Gastrocnemius medialis (tissue), 4 donors: Measurements from ENCODE around the gene TET1. TPM values are rescaled to one million over a fixed set of nuclear protein-coding genes. Genes with fewer than 3 reads are reported as not detected.
A peak's percentile ranks its signal among the peaks of the same experiment; 100 is the strongest.

Source experiments
- ATAC-seq, 2 donors: fragments of 150-250 bp; one replicate each; pipeline ENCODE4 v1.9.1; 2016
- DNase-seq, 2 donors: peaks; one replicate each; pipeline ENCODE4 v3.0.0-alpha.2; 2019
- H3K27ac ChIP-seq, 4 donors: fragments of 200-600 bp; sonication (generic); 1 replicate in 1 of 4; 2 replicates in 3 of 4; pipeline ENCODE4 v1.5.1; 2016 to 2018; ENCODE audit warnings: mild to moderate bottlenecking in 2 of 4, moderate library complexity in 1 of 4
- H3K27me3 ChIP-seq, 3 donors: fragments of 200-600 bp; sonication (generic) in 2 of 3; 1 replicate in 1 of 3; 2 replicates in 2 of 3; pipeline versions ENCODE4 v1.5.1 to v1.6.0; 2016 to 2019; ENCODE audit warnings: mild to moderate bottlenecking in 1 of 3, moderate library complexity in 1 of 3
- H3K36me3 ChIP-seq, 2 donors: fragments of 200-600 bp; sonication (generic) in 1 of 2; one replicate each; pipeline ENCODE4 v1.5.1; 2017 to 2018
- H3K4me1 ChIP-seq, 2 donors: fragments of 200-600 bp; sonication (generic) in 1 of 2; one replicate each; pipeline ENCODE4 v1.5.1; 2016 to 2017; ENCODE audit warnings: mild to moderate bottlenecking in 2 of 2
- H3K4me3 ChIP-seq, 4 donors: fragments of 200-600 bp; sonication (generic) in 3 of 4; 1 replicate in 1 of 4; 2 replicates in 3 of 4; pipeline ENCODE4 v1.5.1; 2016 to 2019; ENCODE audit warnings: mild to moderate bottlenecking in 2 of 4
- H3K9me3 ChIP-seq, 3 donors: fragments of 200-600 bp; sonication (generic) in 2 of 3; 1 replicate in 1 of 3; 2 replicates in 2 of 3; pipeline ENCODE4 v1.5.1; 2016 to 2019
- POLR2A ChIP-seq, 2 donors: fragments of 450-650 bp; IDR thresholded peaks; one replicate each; pipeline ENCODE4 v1.6.1; 2017; ENCODE audit warnings: antibody characterized with exemption in 2 of 2, mild to moderate bottlenecking in 2 of 2, moderate library complexity in 2 of 2
- in situ Hi-C, 4 donors: fragments of 200-750 bp; cut with MboI; loops; one replicate each; pipeline versions ENCODE4 v1.15.0 to v1.8.0; 2017; ENCODE audit warnings: low sequenced_read_pairs in 4 of 4
- intact Hi-C: fragments of 100-400 bp; cut with DNase I; formaldehyde crosslinking; loops from one replicate; pipeline ENCODE4 v1.15.1; 2023; ENCODE audit warnings: low total_unique reads
- total RNA-seq, 4 donors: library from RNA; depleted of rRNA; stranded (reverse); fragments of >200 nt; gene quantifications; one replicate each; pipeline versions ENCODE4 v1.1.0 to v1.2.3, GENCODE V29; 2016
- TF ChIP-seq, protein P1 (sequence below), 5 experiments: fragments of 450-650 bp in 3 of 5; fragments of 200-600 bp in 2 of 5; sonication (generic) in 2 of 5; IDR thresholded peaks in 4 of 5; conservative IDR thresholded peaks in 1 of 5; 1 replicate in 4 of 5; 2 replicates in 1 of 5; pipeline ENCODE4 v1.5.1; 2016 to 2019; ENCODE audit warnings: antibody characterized with exemption in 5 of 5, mild to moderate bottlenecking in 3 of 5, moderate library complexity in 3 of 5

Gene TET1
- total RNA-seq, 4 donors from 2014 or later: 1.00 to 2.0 (median 1.4) TPM

- no peak overlapping the region for H3K27ac ChIP-seq
- in situ Hi-C loops: no loop called here
- DNase-seq (no peak), ATAC-seq (no peak)
- peaks cover 0 to 7% (median 5%) of the 10 kb centered on the region in 3 donors for H3K27me3 ChIP-seq
- H3K4me1 ChIP-seq: peaks cover 0 to 13% of the 10 kb centered on the region in 2 donors
- no peaks in the 10 kb centered on the region for H3K36me3 ChIP-seq
- H3K4me3 ChIP-seq: peak overlapping the region in 3 of 4 donors; percentile 27 to 78 (median 74)
- no peak for TF ChIP-seq POLR2A (IDR thresholded peaks at IDR 0.05)
- TF ChIP-seq, protein P1, sequence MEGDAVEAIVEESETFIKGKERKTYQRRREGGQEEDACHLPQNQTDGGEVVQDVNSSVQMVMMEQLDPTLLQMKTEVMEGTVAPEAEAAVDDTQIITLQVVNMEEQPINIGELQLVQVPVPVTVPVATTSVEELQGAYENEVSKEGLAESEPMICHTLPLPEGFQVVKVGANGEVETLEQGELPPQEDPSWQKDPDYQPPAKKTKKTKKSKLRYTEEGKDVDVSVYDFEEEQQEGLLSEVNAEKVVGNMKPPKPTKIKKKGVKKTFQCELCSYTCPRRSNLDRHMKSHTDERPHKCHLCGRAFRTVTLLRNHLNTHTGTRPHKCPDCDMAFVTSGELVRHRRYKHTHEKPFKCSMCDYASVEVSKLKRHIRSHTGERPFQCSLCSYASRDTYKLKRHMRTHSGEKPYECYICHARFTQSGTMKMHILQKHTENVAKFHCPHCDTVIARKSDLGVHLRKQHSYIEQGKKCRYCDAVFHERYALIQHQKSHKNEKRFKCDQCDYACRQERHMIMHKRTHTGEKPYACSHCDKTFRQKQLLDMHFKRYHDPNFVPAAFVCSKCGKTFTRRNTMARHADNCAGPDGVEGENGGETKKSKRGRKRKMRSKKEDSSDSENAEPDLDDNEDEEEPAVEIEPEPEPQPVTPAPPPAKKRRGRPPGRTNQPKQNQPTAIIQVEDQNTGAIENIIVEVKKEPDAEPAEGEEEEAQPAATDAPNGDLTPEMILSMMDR (IDR thresholded peaks at IDR 0.05 in 4 of 5, conservative IDR thresholded peaks at IDR 0.05 in 1 of 5): no peak
- intact Hi-C loops: no loop called here
- H3K9me3 ChIP-seq: no peaks in the 10 kb centered on the region
Measured at GRCh38 chr10:68562661-68563570, 2.8 kb downstream of the TET1 start.

DNA sequence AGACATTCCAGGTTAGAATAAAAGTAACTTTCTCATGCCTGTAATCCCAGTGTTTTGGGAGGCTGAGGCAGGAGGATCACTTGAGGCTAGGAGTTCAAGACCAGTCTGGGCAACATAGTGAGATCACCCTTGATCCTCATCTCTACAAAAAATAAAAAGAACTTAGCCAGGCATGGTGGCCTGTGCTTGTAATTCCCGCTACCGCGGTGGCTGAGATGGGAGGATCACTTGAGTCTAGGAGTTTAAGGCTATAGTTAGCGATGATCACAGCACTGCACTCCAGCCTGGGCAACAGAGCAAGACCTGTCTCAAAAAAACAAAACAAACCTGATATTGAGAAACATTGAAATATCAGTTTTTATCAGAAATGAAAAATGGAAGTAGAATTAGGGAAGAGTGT lies 4.6 kb downstream of the TET1 start:
- Histone ChIP-seq H3K36me3 (no peaks in the 10 kb centered on the region), H3K27ac (no peak overlapping the region), H3K27me3 (peaks cover 0 to 7% (median 5%) of the 10 kb centered on the region in 3 donors), H3K4me1 (peaks cover 0 to 13% of the 10 kb centered on the region in 2 donors), H3K9me3 (no peaks in the 10 kb centered on the region), H3K4me3 (no peak overlapping the region)
- intact Hi-C loops (no loop called here), in situ Hi-C loops (no loop called here)
- no peak for DNase-seq
- ATAC-seq: no peak
- TF ChIP-seq POLR2A (IDR thresholded peaks at IDR 0.05): no peak
- TF ChIP-seq, protein P1 (IDR thresholded peaks at IDR 0.05 in 4 of 5, conservative IDR thresholded peaks at IDR 0.05 in 1 of 5): no peak

DNA sequence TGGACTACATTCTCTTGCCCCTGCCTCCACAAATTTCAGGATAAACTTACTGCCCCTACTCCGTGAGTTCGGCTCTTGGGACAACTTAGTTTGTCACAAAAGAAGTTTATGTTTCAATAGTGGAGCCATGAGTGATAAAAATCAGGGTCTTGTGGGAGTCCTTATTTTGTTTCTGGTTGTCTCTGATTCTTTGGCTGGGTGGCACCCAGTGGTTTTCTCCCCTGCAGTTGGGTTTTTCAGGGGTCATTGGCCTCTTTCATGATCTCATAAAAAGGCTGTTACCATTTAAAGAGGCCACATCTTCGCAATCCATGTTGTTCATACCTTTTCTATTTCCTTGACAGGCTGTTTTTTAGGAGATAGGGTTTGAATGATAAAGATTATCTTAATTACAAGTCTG lies 5.5 kb downstream of the TET1 start:
- in situ Hi-C loops: no loop called here
- no peak for TF ChIP-seq POLR2A (IDR thresholded peaks at IDR 0.05)
- TF ChIP-seq, protein P1 (IDR thresholded peaks at IDR 0.05 in 4 of 5, conservative IDR thresholded peaks at IDR 0.05 in 1 of 5): no peak
- no peak overlapping the region for H3K27ac ChIP-seq

GRCh38 chr10:68566351-68566750 lies 6.2 kb downstream of the TET1 start:
- DNase-seq: no peak
- no peak overlapping the region for H3K4me3 ChIP-seq
- H3K9me3 ChIP-seq: no peaks in the 10 kb centered on the region
- ATAC-seq: no peak
- intact Hi-C loops: no loop called here
- in situ Hi-C loops: no loop called here
- peaks cover 0 to 5% of the 10 kb centered on the region in 2 donors for H3K4me1 ChIP-seq
- TF ChIP-seq, protein P1 (IDR thresholded peaks at IDR 0.05 in 4 of 5, conservative IDR thresholded peaks at IDR 0.05 in 1 of 5): no peak
- no peak for TF ChIP-seq POLR2A (IDR thresholded peaks at IDR 0.05)
- H3K27ac ChIP-seq: no peak overlapping the region
- H3K36me3 ChIP-seq: no peaks in the 10 kb centered on the region
- H3K27me3 ChIP-seq: peaks cover 0 to 5% (median under 1%) of the 10 kb centered on the region in 3 donors

More for the DNA sequence above, 5.5 kb downstream of the TET1 start:
- DNase-seq (no peak), ATAC-seq (no peak)
- Histone ChIP-seq H3K36me3 (no peaks in the 10 kb centered on the region), H3K4me3 (no peak overlapping the region), H3K4me1 (peaks cover 0 to 12% of the 10 kb centered on the region in 2 donors), H3K27me3 (peaks cover 0 to 7% (median 5%) of the 10 kb centered on the region in 3 donors), H3K9me3 (no peaks in the 10 kb centered on the region)
- intact Hi-C loops: no loop called here
